GM23248 (cell line): Measurements from ENCODE around the gene RALB. TPM values are rescaled to one million over a fixed set of nuclear protein-coding genes. Genes with fewer than 3 reads are reported as not detected.
A peak's percentile ranks its signal among the peaks of the same experiment; 100 is the strongest.

Experiments
- DNase-seq: peaks from one replicate; pipeline ENCODE4 v3.0.0-alpha.2; 2015
- H2AFZ ChIP-seq: fragments of 200-600 bp; sonication (generic); 2 replicates; pipeline ENCODE4 v1.6.1; 2016; ENCODE audit warnings: antibody characterized with exemption
- H3F3A ChIP-seq: fragments of 200-600 bp; sonication (generic); 2 replicates; pipeline ENCODE4 v1.6.1; 2016; ENCODE audit warnings: mild to moderate bottlenecking, antibody characterized with exemption, mixed run types; ENCODE audit not compliant: insufficient read depth
- H3K27ac ChIP-seq: fragments of 200-600 bp; sonication (generic); 2 replicates; pipeline ENCODE4 v1.5.1; 2016; ENCODE audit warnings: mild to moderate bottlenecking
- H3K27me3 ChIP-seq: fragments of 200-600 bp; sonication (generic); replicated peaks from 2 replicates; pipeline ENCODE4 v1.6.1; 2016; ENCODE audit warnings: mild to moderate bottlenecking; ENCODE audit not compliant: insufficient read depth
- H3K36me3 ChIP-seq: fragments of 200-600 bp; sonication (generic); 2 replicates; pipeline ENCODE4 v1.6.1; 2016; ENCODE audit warnings: low read depth, mild to moderate bottlenecking
- H3K4me1 ChIP-seq: fragments of 200-600 bp; sonication (generic); 2 replicates; pipeline ENCODE4 v1.6.1; 2016; ENCODE audit warnings: mild to moderate bottlenecking; ENCODE audit not compliant: insufficient read depth
- H3K4me2 ChIP-seq: fragments of 200-600 bp; sonication (generic); one replicate; pipeline ENCODE4 v1.6.1; 2016; ENCODE audit warnings: mild to moderate bottlenecking; ENCODE audit not compliant: unreplicated experiment
- H3K4me3 ChIP-seq: fragments of 200-600 bp; sonication (generic); 2 replicates; pipeline ENCODE4 v1.5.1; 2016; ENCODE audit warnings: mild to moderate bottlenecking
- H3K79me2 ChIP-seq: fragments of 200-600 bp; sonication (generic); 2 replicates; pipeline ENCODE4 v1.6.1; 2016; ENCODE audit warnings: mild to moderate bottlenecking; ENCODE audit not compliant: insufficient read depth
- H3K9ac ChIP-seq: fragments of 200-600 bp; sonication (generic); 2 replicates; pipeline ENCODE4 v1.6.1; 2016; ENCODE audit warnings: mild to moderate bottlenecking
- H3K9me2 ChIP-seq: fragments of 200-600 bp; sonication (generic); 2 replicates; pipeline ENCODE4 v1.6.1; 2016; ENCODE audit warnings: mixed run types, mild to moderate bottlenecking, moderate library complexity; ENCODE audit not compliant: insufficient read depth
- H3K9me3 ChIP-seq: fragments of 200-600 bp; sonication (generic); one replicate; pipeline ENCODE4 v1.6.1; 2017; ENCODE audit warnings: low read depth
- H4K20me1 ChIP-seq: fragments of 200-600 bp; sonication (generic); 2 replicates; pipeline ENCODE4 v1.6.0; 2016; ENCODE audit not compliant: insufficient read depth
- EZH2 ChIP-seq: fragments of 200-600 bp; sonication (generic); IDR thresholded peaks from 2 replicates; pipeline ENCODE4 v1.6.1; 2018; ENCODE audit warnings: antibody characterized with exemption, mild to moderate bottlenecking; ENCODE audit not compliant: insufficient read depth, poor library complexity, severe bottlenecking
- EZH2phosphoT487 ChIP-seq: fragments of 200-600 bp; sonication (generic); IDR thresholded peaks from 2 replicates; pipeline ENCODE4 v1.6.1; 2018; ENCODE audit warnings: antibody characterized with exemption, moderate library complexity, mild to moderate bottlenecking, low read depth; ENCODE audit not compliant: insufficient read depth
- WGBS, 2 experiments: methylation state at CpG; one replicate each; pipeline ENCODE4 v1.1.6; 2015 to 2017; ENCODE audit warnings: low lambda C conversion rate in 2 of 2, low coverage in 1 of 2; ENCODE audit errors: missing lambda C conversion rate in 2 of 2; 5-methylcytosine and 5-hydroxymethylcytosine counted together
- in situ Hi-C: fragments of 300-500 bp; cut with MboI; formaldehyde crosslinking; loops from 2 replicates; pipeline ENCODE4 v1.15.0; 2020
- polyA plus RNA-seq: library from polyadenylated mRNA; unstranded; fragments of >200 nt; fragmentation: Nextera tagmentation; extraction: Ambion mirVana; gene quantifications from 2 replicates; pipeline ENCODE4 v1.2.1, GENCODE V29; 2016
- total RNA-seq: library from RNA; depleted of rRNA; stranded (reverse); fragments of >200 nt; shearing (Covaris generic); gene quantifications from 2 replicates; pipeline ENCODE4 v1.2.3, GENCODE V29; 2014

RALB gene
- total and polyA plus RNA-seq, 2 experiments from 2014 or later, result 65.7 to 105 TPM

GRCh38 chr2:120228503-120228902, 24.1 kb upstream of the RALB start:
- in situ Hi-C loops, result no loop called here
- H3K36me3 ChIP-seq, result no peaks in the 10 kb centered on the region
- no peaks in the 10 kb centered on the region for H3F3A ChIP-seq
- DNase-seq, result no peak
- no peaks in the 10 kb centered on the region for H3K9me3 ChIP-seq
- no peak overlapping the region for H3K4me2 ChIP-seq
- no peaks in the 10 kb centered on the region for H3K27me3 ChIP-seq
- H2AFZ ChIP-seq, result no peak overlapping the region
- H3K9ac ChIP-seq, result no peak overlapping the region
- no peaks in the 10 kb centered on the region for H3K79me2 ChIP-seq
- no peaks in the 10 kb centered on the region for H3K9me2 ChIP-seq
- H3K4me1 ChIP-seq, result 0 out of 2 replicates have a peak, but pooled peaks cover 4% of the 10 kb centered on the region
- no peak overlapping the region for H3K4me3 ChIP-seq
- WGBS, 2 experiments, result 64 to 67% methylated on average over 5 of the region's 5 CpGs
- TF ChIP-seq EZH2 (no peak), EZH2phosphoT487 (no peak)
- no peaks in the 10 kb centered on the region for H4K20me1 ChIP-seq
- no peak overlapping the region for H3K27ac ChIP-seq

- WGBS, 2 experiments, result 91% methylated on average over 10 of the region's 10 CpGs
- Histone ChIP-seq H3K4me1 (0 out of 2 replicates have a peak, but pooled peaks cover 4% of the 10 kb centered on the region), H3K27ac (no peak overlapping the region), H3F3A (no peaks in the 10 kb centered on the region), H3K4me3 (no peak overlapping the region), H4K20me1 (no peaks in the 10 kb centered on the region), H2AFZ (no peak overlapping the region), H3K4me2 (no peak overlapping the region), H3K9me3 (no peaks in the 10 kb centered on the region), H3K9ac (no peak overlapping the region), H3K36me3 (no peaks in the 10 kb centered on the region), H3K27me3 (no peaks in the 10 kb centered on the region), H3K9me2 (no peaks in the 10 kb centered on the region), H3K79me2 (no peaks in the 10 kb centered on the region)
- in situ Hi-C loops, result no loop called here
- DNase-seq, result no peak
- TF ChIP-seq EZH2 (no peak), EZH2phosphoT487 (no peak)
These were observed 23.3 kb upstream of the RALB start for GRCh38 chr2:120229341-120229740.

- H3K36me3 ChIP-seq, result no peaks in the 10 kb centered on the region
- in situ Hi-C loops, result no loop called here
- H3K27me3 ChIP-seq, result no peaks in the 10 kb centered on the region
- H3F3A ChIP-seq, result no peaks in the 10 kb centered on the region
- H3K4me1 ChIP-seq, result 0 out of 2 replicates have a peak, but pooled peaks cover 4% of the 10 kb centered on the region
- no peaks in the 10 kb centered on the region for H3K9me3 ChIP-seq
- no peaks in the 10 kb centered on the region for H3K79me2 ChIP-seq
- DNase-seq, result no peak
- no peaks in the 10 kb centered on the region for H3K9me2 ChIP-seq
- H3K4me2 ChIP-seq, result no peak overlapping the region
- H3K27ac ChIP-seq, result no peak overlapping the region
- 87 to 91% methylated on average over 17 of the region's 17 CpGs for WGBS, 2 experiments
- no peak overlapping the region for H2AFZ ChIP-seq
- no peak overlapping the region for H3K9ac ChIP-seq
- no peak for TF ChIP-seq EZH2phosphoT487
- no peak for TF ChIP-seq EZH2
- H3K4me3 ChIP-seq, result no peak overlapping the region
- no peaks in the 10 kb centered on the region for H4K20me1 ChIP-seq
These were observed 21.9 kb upstream of the RALB start for GRCh38 chr2:120230515-120231471.

GRCh38 chr2:120231564-120231973, 21.1 kb upstream of the RALB start:
- in situ Hi-C loops, result no loop called here
- H3K27me3 ChIP-seq, result no peaks in the 10 kb centered on the region
- H3K4me3 ChIP-seq, result no peak overlapping the region

More at GRCh38 chr2:120231564-120231973, 21.1 kb upstream of the RALB start:
- Histone ChIP-seq H3K9ac (no peak overlapping the region), H3K4me2 (peak overlapping the region; percentile 98), H2AFZ (peak overlapping the region; percentile 99; the same call in 1 of the 2 replicates), H3K9me3 (no peaks in the 10 kb centered on the region), H3F3A (no peaks in the 10 kb centered on the region), H3K36me3 (no peaks in the 10 kb centered on the region), H4K20me1 (no peaks in the 10 kb centered on the region), H3K9me2 (no peaks in the 10 kb centered on the region), H3K79me2 (no peaks in the 10 kb centered on the region), H3K27ac (no peak overlapping the region), H3K4me1 (0 out of 2 replicates have a peak, but pooled peaks cover 4% of the 10 kb centered on the region)
- no peak for DNase-seq
- TF ChIP-seq EZH2 (no peak), EZH2phosphoT487 (no peak)
- 88 to 96% methylated on average over 4 of the region's 4 CpGs for WGBS, 2 experiments
